ENCODE results near the gene MOV10L1. TPM values are rescaled to one million over a fixed set of nuclear protein-coding genes. Genes with fewer than 3 reads are reported as not detected.

Gene MOV10L1
- under 1 TPM in 2 of 4 donors, not detected in 2; 0.68 to 0.80 TPM for total RNA-seq

DNA sequence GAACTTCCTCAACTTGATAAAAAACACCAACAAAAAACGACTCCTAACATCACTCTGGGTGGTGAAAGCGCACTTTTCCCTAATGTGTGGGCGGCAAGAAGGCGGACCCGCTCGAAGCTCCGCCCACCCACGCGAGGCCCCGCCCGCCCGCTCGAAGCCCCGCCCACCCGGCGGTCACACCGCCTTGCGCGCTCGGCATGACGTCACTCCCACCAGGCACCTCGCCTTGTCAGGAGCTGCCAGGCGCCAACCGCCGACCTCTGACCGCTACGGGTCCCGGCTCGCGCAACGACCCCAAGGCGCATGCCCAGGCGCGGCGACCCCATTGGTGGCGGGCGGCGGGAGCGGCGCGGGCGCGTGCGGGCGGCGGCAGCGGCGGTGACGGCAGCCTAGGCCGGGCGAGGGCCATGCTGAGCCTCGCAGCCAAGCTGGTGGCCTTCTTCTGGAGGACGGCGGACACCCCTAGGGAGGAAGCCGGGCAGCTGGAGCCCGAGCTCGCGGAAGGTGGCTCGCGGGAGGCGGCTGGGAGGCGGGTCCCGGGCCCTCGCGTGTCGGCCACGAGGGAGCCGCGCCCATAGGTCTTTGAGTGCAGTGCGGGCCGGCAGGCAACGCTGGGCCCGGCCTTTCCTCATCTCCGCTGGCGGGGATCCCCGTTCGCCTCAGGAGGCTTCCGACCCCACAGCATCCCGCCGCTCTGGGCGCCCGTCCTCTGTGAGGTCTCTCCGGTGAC lies at the start of gene MOV10L1:
Gene MOV10L1 (plus strand): TSS at position 325 of the 730 bp plus-strand sequence. CDS start 83 bp downstream, at position 408.
- peaks cover 3% of the 10 kb centered on the region for H3K4me1 ChIP-seq
- 62% methylated on average over 24 of the region's 83 CpGs for WGBS
- no peak within 1 kb of the TSS for H3K27ac ChIP-seq
- TF ChIP-seq POLR2A (IDR thresholded peaks at IDR 0.05) (no peak), EP300 (IDR thresholded peaks at IDR 0.05) (no peak), POLR2AphosphoS5 (IDR thresholded peaks at IDR 0.05) (no peak)
- TF ChIP-seq, protein P1, sequence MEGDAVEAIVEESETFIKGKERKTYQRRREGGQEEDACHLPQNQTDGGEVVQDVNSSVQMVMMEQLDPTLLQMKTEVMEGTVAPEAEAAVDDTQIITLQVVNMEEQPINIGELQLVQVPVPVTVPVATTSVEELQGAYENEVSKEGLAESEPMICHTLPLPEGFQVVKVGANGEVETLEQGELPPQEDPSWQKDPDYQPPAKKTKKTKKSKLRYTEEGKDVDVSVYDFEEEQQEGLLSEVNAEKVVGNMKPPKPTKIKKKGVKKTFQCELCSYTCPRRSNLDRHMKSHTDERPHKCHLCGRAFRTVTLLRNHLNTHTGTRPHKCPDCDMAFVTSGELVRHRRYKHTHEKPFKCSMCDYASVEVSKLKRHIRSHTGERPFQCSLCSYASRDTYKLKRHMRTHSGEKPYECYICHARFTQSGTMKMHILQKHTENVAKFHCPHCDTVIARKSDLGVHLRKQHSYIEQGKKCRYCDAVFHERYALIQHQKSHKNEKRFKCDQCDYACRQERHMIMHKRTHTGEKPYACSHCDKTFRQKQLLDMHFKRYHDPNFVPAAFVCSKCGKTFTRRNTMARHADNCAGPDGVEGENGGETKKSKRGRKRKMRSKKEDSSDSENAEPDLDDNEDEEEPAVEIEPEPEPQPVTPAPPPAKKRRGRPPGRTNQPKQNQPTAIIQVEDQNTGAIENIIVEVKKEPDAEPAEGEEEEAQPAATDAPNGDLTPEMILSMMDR (IDR thresholded peaks at IDR 0.05) = no peak
- H3K27me3 ChIP-seq = peaks cover 24% of the 10 kb centered on the region
- H3K4me3 ChIP-seq = no peak within 1 kb of the TSS
- H3K9me3 ChIP-seq = no peaks in the 10 kb centered on the region
- H3K36me3 ChIP-seq = no peaks in the 10 kb centered on the region
- DNase-seq (ENCODE audit: low spot score in 2 of 2) = no peak

DNA sequence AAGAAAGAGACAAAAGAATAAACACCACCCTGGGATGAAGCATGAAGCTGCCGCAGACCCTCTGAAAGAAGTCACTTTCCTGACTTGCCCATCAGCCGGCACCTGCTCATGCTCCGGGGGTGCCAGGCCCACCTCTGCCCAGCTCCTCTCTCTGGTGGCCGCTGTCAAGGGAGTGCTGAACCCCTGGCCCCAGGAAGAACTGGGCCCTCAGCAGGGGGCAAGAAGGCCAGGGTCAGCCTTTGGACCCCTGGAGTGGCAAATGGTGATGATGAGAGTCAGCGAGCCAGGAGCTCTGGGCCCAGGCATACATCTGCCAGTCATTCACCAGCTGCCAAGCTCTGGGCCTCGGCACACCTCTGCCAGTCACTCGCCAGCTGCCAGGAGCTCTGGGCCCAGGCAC lies 49.1 kb upstream of the MOV10L1 start:
- no peaks in the 10 kb centered on the region for H3K36me3 ChIP-seq
- 76% methylated on average over 7 of the region's 7 CpGs for whole genome bisulfite sequencing
- peaks cover 14% of the 10 kb centered on the region for H3K27me3 ChIP-seq
- no peak overlapping the region for H3K27ac ChIP-seq
- H3K4me1 ChIP-seq = no peaks in the 10 kb centered on the region
- TF ChIP-seq, protein P1 (IDR thresholded peaks at IDR 0.05) = no peak
- TF ChIP-seq POLR2AphosphoS5 (IDR thresholded peaks at IDR 0.05) (no peak), POLR2A (IDR thresholded peaks at IDR 0.05) (no peak), EP300 (IDR thresholded peaks at IDR 0.05) (no peak)
- no peak for DNase-seq (ENCODE audit: low spot score in 2 of 2)
- H3K9me3 ChIP-seq = peaks cover 5% of the 10 kb centered on the region
- no peak overlapping the region for H3K4me3 ChIP-seq

DNA sequence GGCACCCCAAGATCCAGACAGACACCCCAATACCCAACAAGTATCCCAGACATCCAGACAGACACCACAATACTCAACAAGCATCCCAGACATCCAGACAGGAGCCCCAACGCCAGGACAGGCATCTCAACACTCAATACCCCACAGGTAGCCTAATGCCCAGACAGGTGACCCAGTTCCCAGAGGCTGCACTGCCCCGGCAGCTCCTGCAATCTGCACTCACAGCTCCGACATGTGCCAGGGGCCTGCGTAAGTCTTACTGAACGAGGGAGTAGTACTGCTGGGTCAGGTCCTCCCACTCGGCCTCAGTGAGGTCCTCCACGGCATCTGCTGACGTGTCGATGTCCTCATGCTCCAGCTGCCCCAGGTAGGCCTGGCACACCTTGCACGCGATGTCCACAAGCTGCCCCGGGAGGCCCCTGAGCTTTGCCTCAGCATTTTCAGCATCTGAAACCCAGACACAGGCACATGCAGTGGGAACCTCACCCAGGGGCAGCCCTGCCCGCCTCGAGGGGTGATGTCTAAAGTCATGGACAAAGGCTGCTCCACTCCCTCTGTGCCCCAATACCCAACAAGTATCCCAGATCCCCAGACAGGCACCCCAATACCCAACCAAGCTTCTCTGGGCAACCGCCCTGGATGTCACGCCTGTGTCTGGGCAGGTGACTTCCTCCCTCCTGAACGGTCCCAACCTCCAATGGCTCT lies 48.3 kb upstream of the MOV10L1 start:
- H3K27me3 ChIP-seq = peaks cover 19% of the 10 kb centered on the region
- 92% methylated on average over 13 of the region's 17 CpGs for WGBS

DNA sequence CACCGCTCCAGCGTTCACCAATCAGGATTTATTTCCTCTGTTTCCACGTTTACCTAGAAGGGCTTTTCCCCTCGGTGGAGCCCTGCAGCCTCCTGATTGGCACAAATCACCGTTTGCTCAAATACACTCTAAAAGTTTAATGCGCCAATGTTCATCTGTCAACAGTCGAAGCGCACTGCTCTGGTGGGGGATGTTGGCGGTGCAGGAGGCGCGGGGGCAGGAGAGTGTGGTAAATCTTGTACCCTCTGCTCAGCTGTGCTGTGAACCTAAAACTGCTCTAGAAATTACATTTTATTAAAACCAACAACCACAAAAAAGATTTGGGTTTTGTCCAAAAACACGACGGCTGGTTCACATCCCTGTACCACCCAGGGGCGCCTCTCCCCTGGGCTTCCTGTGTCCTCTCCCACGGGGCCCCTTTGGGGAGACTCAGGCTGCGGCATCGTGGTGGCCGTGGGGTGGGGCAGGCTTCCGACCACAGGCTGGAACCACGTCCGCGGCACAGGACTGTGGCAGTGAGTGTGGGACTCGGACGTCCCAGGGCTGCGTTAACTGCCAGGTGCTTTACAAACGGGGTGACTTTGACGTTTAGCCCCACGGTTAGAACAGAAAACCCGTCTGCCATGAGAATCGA lies 45.2 kb upstream of the MOV10L1 start:
- H3K36me3 ChIP-seq = no peaks in the 10 kb centered on the region
- no peak overlapping the region for H3K27ac ChIP-seq
- TF ChIP-seq EP300 (IDR thresholded peaks at IDR 0.05) = no peak
- no peak for DNase-seq (ENCODE audit: low spot score in 2 of 2)
- H3K4me3 ChIP-seq = no peak overlapping the region
- no peaks in the 10 kb centered on the region for H3K9me3 ChIP-seq
- H3K27me3 ChIP-seq = peaks cover 33% of the 10 kb centered on the region
- WGBS = 48% methylated on average over 27 of the region's 30 CpGs
- H3K4me1 ChIP-seq = no peaks in the 10 kb centered on the region

More for the DNA sequence above, 48.3 kb upstream of the MOV10L1 start:
- TF ChIP-seq EP300 (IDR thresholded peaks at IDR 0.05) (no peak), POLR2A (IDR thresholded peaks at IDR 0.05) (no peak), POLR2AphosphoS5 (IDR thresholded peaks at IDR 0.05) (no peak)
- TF ChIP-seq, protein P1 (IDR thresholded peaks at IDR 0.05) = no peak
- no peak overlapping the region for H3K4me3 ChIP-seq
- peaks cover 5% of the 10 kb centered on the region for H3K9me3 ChIP-seq
- H3K27ac ChIP-seq = no peak overlapping the region
- no peaks in the 10 kb centered on the region for H3K36me3 ChIP-seq
- H3K4me1 ChIP-seq = no peaks in the 10 kb centered on the region
- DNase-seq (ENCODE audit: low spot score in 2 of 2) = no peak

DNA sequence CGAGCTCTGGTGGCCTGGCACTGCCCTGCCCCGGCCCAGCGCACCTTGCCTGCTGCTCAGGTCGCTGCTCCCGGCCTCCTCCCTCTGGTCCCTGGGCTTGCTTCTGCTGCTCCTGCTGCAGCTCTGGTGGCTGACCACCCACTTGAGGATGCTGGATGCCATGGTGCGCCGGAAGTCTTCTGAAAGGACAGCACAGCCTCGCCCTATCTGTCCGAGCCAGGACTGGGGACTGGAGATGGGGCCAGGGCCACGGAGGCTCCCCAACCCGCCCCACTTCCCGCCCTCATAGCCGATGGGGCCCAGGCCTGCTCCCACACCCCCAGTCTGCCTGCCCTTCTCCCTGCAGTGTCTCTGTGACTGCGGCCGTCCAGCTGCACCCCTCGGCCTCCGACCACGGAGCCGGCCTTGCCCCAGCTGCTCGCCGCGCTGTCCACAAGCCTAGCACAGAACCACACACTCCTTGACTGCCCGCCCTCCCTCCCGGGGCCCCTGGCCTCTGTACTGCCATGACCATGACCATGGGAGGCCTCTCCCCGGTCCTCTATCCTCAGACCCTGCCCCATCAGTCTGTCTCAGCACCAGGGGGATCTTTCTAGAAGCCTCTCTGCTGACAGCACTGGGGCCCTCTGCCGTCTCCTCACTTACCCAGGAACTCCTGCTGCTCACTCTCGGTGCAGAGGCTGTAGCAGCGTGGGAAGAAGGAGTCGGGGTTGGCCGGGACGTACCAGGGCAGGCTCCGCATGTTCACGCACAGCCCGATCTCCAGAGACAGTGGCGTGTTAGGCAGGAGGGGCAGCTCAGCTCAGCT lies 44.4 kb upstream of the MOV10L1 start:
- Histone ChIP-seq H3K27ac (no peak overlapping the region), H3K36me3 (no peaks in the 10 kb centered on the region), H3K4me3 (no peak overlapping the region), H3K9me3 (no peaks in the 10 kb centered on the region), H3K4me1 (no peaks in the 10 kb centered on the region), H3K27me3 (peaks cover 33% of the 10 kb centered on the region)
- TF ChIP-seq POLR2A (IDR thresholded peaks at IDR 0.05) = no peak
- WGBS = 80% methylated on average over 16 of the region's 35 CpGs
- DNase-seq (ENCODE audit: low spot score in 2 of 2) = peak in 1 of 2 donors; percentile 25

Data from suprapubic skin (tissue), 4 donors.